Stimulated activated CD8-positive, alpha-beta memory T cell treated with anti-CD3 and anti-CD28 coated beads, Interleukin-12 subunit alpha, Interleukin-12 subunit beta, amount 100 ng/mL, for 24 hours (primary cell): Measurements from ENCODE around the gene SH3GL1.

Experiments
- DNase-seq: peaks from one replicate; pipeline ENCODE4 v3.0.0-alpha.2; 2020; ENCODE audit errors: extremely low read depth

The SH3GL1 gene

DNA sequence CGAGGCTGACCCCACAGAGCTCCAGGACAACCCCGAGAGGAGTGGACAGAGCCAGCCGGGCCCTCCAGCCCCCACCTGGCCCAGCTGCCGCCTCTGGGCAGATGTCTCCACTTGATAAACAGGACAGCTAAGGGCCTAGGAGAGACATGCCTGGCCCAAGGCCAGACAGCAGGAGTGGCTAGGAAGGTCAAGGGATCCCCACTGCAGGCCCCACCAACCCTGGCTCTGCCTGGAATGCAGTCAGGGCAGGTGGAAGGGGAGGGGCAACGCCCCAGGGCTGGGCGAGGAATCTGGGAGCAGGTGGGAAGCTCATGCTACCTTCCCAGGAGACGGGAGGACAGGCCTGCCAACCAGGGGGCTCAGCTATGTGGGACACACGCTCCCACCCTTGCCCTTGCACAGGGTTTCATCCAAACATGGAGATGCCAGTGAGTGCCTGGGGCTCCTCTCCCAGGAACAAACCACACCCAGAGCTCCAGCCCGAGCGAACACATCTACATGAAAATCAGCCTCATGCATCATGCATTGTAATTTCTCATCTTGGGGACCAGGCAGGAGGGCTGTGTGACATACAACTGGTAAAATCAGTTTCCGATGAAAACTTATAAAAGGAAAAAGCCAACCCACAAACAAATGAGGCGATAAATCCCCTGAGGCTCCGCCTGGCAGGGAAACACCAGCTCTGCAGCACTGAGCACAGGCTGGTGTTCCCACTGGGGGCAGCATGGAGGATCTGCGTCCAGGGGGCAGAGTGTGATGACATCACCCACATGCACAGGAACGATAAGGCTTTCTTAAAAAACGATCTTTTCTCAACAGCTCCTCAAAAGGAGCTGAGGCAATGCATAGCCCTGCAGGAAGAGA lies 25.0 kb downstream of the SH3GL1 start:
- no peak for DNase-seq

DNA sequence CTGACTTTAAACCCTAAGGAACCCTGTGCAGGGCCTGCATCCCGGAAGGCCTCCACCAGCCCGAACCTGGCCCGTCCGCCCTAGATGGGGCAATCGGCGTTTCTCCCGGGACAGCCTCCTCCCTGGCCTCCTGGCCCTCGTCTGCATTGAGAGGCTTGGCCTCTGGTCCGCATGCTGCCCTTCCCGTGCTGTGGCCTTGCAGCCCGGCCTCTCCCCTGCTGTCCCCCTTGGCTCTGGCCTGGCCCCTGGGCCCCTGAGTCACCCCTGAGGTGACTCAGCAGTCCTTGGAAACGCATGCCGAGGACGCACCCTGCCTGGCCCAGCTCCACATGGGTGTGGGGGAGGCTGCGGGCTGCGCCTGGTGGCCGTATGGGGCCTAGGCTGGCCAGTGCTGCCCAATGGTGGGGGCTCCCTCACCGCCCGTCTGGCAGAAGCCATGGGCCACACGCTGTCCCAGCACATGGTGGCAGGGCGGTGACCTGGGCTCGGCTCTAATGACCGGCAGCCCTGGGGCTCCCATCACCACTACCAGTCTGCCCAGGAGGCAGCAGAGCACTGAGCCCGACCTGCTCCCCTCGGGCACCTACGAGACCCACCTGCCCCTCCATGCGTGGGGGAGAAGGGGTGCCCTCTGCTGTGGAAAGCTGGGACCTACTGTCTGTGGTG lies 25.7 kb downstream of the SH3GL1 start:
- DNase-seq = no peak

DNA sequence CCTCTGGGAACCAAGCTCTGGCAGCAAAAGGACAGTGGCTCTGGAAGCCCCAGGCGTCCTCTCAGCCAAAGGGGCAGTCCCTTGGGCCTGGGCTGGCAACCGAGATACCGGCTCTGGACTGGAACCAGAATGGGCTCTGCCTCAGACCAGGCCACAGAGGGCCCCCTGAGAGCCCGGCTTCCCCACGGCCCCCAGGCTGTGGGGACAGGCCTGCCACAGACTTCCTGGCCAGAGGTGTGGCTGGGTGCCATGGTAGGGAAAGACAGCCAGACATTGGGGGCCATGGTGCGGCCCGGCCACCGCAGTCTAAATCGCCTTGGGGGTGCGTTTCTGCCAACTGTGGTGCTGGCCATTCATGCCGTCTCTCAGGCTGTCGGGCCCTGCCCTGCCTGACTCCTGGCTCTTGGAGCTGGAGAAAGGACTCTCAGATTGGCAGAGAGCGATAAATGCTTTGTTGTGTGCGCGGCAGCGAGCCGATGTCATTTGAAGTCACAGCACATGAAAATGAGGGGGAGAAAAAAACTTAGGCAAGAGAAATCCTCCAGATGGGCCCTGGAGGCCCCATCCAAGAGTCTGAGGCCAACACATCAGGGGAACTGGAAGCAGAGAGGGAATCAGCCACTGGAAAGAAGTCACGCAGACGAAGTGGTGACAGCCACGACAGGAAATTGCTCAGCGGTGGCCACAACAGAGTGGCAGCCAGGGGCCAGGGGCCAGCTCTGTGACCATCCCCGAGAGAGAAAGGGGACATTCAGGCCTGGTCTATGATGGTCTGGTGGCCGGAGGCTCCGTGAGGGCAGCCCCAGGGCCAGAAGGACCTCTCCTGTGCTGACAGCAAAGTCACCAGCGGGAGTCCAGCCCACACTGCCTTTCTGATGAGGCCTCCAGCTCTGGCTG lies 26.5 kb downstream of the SH3GL1 start:
- DNase-seq = no peak

DNA sequence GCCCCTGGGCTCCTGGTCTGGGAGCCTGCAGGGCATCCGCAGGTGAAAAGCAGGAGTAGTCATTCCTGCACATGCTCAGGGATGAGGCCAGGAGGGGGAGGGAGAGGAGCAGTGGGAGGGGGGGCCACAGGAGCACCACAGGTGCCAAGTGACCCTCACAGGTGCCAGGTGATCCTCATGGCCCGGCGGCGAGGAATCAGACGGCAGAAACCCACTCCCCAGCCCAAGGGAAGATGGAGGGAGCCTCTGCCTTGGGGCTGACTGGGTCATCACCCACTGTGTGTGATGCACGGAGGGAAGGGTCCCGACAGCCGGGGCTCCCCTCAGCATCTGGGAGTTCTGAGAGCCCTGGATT lies 27.4 kb downstream of the SH3GL1 start:
- no peak for DNase-seq

DNA sequence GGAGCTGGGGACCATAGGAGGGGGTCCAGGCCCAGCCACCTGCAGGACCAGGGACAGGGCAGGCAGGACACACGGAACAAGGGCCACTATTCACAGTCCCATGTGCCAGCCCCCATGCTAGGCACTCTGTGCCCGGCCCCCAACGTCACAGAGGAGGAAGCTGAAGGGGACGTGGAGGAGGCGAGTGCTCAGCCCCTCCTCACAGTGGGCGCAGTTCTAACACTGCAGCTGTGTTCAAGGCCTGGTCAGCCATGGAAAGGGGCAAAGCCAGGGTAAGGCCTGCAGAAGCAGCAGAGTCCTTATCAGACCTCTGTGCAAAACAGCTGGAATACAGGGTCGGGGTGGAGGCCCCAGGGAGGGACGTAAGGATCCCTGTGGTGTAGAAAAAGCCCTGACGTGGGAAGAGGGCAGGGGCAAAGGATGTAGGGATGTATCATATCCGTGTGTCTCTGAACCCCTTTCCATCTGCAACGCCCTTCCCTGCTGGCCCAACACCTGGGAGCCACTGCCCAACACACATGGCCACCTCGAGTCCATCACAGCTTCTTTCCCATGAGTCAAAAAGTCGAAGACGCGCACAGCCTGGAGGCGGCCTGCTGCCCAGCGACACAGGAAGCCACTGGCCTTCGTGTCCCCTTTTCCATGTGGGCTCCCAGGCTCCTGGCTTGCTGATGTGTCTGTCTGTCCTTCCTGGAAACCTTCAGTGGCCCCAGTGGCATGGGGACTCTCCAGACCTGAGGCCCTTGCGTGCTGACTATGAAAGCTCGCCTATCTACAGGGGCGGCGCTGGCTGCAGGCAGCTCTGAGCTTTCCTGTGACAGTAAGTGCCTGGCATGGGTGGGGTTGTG lies 28.0 kb downstream of the SH3GL1 start:
- no peak for DNase-seq

DNA sequence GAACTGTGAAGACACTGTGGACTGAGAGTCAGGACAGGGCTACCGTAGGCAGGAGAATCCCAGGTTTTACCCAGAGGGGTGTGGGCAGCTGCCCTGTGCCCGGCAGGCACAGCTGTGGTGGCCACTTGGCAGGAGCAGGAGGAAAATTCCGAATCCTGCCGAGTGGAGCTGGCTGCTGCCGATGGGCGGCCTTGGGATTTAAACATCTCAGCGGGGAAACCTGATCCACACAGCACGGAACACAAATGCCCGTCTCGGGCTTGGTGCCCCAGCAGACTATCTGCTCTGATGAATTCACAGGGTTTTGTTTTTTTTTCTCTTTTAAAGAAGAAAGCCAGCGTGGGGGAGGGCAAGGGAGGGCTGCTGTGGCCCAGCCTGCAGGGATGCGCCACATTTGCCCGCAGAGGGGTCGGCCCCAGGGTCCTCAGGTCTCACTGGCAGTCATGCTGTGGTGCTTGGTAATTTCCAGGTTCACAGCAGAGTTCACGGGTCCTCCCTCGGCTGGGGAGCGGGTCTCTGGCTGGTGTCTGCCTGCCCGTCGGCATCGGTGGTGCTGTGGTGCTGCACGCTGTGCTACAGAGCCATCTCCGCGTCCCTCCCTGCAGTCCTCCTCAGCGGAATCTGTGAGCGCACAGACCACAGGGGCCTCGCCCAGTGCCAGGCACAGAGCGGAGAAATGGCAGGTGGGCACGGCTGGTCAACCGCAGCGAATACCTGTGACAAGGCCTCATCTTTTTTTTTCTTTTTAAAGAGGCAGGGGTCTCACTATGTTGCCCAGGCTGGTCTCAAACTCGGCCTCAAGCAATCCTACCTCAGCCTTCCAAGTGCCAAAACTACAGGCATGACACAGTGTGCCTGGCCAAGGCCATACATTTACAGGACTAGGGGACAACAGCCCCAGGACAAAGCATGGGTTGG lies 28.8 kb downstream of the SH3GL1 start:
- no peak for DNase-seq

DNA sequence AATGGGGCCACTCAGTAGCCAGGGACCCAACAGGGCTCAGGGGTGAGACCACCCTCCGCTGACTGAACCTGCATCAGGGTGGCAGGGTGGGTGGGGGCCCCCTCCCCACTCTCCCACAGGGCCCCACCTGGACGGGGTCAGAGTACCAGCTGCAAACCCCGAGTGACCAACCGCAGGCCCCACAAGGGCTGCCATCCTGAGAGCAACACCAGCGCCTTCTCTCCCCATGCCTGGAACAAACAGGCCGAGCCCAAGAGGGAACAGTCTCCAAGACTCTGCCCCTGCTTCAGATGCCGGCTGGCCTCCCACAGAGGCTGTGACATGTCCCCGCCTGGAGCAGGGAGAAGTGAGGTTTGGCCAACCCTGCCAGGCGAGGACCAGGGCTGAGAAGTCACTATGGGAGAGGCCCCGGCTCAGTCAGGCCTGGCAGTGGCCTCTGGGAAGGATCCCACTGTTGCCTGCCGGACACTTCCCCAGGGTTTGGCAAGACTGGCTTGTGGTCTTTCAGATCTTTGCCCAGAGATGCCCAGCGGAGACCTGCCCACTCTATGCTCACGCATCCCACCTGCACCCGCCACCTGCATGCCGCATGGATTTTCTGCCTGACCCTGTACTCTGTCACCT lies 29.8 kb downstream of the SH3GL1 start:
- DNase-seq = no peak

DNA sequence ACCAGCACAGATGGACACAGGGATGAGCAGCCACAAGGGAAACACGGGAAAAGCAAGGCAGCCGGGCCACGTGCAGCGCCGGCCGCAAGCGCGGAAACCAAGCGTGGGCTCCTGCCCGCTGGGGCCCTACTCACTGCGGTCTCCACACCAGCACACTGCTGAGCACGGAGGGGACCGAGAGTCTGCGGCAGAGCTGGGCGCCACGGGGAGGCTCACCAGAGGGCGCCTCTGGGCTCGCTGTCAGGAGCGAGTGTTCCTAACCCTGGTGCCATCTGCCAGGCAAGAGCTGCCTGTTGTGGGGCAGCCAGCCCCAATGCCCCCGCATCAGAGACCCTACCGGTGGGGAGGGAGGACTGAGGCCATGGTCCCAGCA lies 30.5 kb downstream of the SH3GL1 start:
- peak; percentile 49 for DNase-seq

DNA sequence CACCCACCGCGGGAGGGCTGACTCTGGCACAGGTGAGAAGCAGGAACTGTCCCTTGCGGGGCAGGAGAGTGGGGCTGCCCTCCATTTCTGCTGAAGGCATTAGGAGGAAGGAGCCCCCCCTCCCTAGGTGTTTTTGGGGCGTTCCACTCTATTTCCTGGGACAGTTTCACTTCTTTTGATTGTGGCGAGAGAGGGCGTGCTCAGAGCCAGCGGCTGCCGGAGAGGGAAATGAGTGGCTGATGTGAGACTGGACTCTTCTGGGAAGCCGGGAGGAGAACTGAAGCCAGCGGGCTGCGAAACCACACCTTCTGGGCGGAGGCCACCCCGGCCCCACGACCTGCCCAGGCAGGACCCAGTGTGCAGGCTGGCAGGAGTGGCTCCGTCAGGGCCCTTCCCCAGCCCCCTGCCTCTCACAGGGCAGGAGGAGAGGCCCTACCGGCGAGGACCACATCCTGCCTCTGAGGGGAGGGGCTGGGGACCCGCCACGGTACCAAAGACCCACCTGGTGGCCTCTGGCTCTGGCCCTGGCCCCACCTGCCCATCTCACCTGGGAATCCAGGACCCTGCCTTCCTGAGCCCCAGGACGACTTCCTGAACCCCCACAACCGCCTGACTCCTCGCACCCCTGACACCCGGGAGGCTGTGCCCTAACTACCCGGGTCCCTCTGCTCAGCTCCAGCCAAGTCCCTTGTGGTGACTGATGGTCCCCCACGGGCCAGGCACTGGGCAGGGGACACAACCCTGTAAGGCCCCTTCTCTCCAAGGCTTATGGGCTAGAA lies 31.0 kb downstream of the SH3GL1 start:
- DNase-seq = peak; percentile 25

DNA sequence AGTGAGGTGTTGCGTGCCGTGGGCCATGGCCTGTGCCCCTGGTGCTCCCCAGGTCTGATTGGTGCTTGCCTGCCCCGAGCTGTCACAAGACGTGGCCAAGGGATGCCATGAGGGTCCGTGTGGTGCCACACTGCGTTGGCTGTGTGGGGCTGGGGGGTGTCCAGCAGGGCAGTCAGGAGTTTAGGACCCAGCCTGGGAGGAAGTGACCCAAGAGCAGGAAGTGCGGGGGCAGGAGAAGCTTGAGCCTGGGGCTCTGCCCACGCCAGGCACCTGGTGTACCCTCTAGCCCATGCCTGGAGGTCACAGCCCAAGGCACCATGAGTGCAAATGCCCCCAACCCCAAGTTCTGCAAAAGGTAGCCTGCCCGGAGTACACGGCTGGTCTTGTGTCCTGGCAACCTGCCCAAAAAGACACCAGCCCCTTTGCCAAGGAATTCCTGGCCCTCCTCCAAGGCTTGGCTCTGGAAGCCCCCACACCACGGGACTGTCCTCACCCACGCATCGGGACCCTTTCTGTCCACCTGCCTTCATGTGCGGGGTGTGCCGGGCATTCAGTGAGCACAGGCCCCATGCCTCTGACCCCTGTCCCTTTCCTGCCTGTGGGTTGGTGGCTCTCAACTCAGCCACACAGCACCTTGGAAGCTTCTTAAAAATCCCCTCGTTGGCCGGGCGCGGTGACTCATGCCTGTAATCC lies 32.1 kb downstream of the SH3GL1 start:
- DNase-seq = no peak

DNA sequence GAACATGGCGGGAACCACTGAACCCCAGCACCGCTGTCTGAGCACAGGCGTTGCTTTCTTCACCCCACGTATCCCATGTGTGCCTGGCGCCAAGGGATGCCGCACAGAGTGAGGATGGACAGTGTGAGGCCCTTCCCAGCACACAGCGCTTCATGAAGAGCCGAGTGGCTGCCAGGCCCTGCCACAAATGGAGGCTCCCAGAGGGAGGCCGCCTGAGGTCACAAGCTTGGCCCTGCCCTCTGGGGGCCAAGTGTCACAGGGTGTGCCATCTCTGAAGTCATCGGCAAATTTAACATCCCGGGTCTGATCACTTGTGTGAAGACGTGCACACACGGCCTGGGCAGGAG lies 32.6 kb downstream of the SH3GL1 start:
- no peak for DNase-seq

DNA sequence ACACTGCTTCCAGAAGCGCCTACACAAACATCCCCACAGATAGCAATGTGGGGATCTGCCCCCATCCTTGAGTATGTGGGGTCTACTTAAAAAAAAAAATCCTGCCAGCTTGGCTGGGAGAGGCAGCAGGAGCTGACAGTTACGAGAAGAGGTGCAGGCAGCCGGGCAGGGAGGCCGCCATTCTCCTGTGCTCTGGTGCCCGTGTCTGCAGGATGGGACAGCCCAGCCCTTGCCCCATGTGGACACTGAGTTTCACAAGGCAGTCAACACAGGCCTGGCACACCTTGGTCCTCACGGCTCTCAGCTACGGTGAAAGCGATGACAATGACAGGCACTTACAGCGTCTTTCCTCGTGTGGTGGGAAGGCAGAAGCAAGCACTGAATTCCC lies 33.0 kb downstream of the SH3GL1 start:
- no peak for DNase-seq

DNA sequence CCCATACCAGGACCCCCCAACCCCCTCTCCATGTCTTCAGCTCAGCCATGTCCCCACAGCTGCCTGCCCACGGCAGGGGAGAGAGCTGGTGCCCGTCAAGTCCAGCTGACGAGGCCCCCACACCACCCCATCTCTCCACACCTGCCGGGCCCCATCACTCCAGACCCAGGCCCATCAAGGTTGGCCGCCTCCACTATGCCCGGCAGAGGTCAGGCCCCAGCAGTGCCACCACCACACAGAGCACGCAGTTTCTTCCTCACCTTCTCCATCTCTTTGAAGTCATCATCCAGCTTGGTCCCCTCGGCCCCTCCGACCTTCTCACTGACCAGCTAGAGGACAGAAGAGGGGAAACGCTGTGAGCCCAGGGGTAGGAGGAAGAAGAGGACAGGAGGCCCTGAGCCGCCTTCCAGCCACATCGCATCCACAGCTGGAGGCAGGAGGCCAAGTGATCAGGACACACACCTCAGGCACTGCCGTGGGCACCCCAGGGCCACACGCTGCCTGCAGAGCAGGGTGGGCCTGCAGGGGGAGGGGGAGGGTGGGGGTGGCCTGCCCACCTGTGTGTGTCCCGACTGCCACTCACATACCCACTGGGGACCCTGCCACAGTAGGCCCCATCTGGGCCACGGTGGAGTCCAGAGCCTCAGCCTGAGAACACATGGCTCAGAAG lies 33.5 kb downstream of the SH3GL1 start:
- DNase-seq = no peak

DNA sequence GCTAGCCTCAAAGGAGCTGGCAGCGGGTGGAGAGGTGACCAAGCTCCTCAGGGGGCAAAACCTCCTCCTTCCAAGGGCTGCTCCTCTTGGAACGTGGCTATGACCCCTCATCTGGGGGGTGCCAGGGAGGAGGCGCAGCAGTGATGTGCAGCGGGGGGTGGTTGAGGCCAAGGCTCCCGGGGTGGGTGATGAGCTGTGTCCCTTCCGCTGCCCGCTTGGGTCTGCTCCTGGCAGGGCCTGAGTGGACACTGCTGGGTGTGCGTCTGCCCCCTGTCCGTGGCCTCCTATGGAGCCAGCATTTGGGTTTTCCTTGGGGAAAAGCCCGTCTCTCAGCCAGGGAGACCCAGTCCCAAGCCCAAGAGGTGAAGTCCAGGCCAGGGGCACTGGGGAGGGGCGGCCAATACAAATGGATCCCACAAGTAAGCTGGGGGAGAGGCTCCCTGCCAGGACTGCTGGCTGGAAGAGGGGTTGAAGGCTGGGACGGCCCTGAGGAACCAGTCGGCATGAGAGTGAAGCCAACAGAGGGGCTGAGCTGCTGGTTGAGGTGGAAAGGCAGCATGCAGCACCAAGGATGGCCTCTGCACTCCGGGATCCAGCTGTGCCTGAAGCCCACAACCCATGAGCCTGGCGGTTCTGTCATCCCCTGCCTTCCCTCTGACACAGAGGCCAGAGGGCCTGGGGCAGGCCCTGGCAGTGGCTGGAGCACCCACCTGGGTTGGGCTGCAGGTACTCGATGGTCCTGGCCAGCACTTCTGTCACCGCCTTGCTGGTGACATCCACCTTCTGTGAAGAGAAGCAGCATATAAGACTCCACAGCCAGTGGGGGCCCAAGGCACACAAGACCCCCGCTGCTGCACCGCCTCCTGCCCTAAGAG lies 34.3 kb downstream of the SH3GL1 start:
- DNase-seq = no peak

DNA sequence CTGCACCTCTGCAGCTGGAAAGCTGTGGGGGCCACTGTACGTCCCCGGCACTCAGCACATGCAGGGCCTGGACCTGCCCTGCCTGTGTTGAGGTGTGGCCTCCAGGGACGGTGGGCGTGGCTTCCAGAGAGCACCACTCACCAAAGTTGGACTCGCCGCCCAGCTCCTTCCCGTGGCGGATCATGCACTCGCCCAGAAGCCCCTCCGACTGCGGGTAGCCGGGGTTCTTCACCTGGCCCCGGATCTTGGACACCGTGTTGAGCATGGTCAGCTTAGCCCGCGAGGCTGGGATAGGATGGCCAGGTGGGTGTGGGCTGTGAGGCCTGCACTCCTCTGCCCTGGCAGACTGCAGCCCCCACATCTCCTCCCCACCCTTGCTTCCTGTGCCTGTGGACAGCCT lies 35.0 kb downstream of the SH3GL1 start:
- DNase-seq = no peak

DNA sequence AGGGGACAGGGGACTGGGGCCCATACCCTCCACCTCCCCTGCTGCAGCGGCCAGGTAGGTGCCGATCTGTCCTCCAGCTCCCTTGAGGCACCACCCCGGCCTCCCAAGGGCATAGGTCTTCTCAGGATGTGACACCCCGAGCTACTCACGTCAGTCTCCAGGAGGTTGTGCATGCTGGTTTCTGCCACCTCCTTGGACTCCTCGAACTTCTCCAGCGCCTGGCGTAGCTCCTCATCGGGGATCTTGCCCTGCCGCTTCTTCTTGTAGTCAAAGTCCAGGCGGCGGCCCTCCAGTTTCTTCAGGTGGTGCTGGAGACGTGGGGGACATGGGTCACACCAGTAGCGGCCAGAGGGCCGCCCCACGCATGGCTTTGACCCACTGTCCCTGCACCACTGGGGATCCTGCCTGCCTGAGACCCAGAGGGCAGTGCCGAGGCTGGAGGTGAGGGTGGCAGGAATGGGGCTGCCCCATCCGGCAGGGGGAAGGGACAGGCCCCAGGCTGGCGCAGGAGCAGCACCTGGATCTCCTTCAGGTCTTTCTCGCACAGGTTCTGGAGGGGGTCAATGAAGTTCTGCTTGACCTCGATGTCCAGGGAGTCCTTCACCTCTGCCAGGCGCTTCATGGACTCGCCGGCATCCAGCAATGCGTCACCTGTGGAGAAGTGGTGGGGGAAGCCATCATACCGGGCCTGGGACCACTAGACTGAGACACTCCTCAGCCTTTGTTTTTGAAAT lies 36.6 kb downstream of the SH3GL1 start:
- DNase-seq = no peak
